Osteocyte (in vitro differentiated cells): ENCODE measurements around the gene GSG1L. TPM values are rescaled to one million over a fixed set of nuclear protein-coding genes. Genes with fewer than 3 reads are reported as not detected.

Source experiments
- DNase-seq: peaks from one replicate; pipeline ENCODE4 v3.0.0; 2021; ENCODE audit warnings: mixed read lengths; ENCODE audit not compliant: unreplicated experiment; ENCODE audit errors: extremely low spot score
- H3K27ac Mint-ChIP-seq: one replicate; pipeline ENCODE4 v1.8.0; 2021; ENCODE audit warnings: mild to moderate bottlenecking, mixed read lengths; ENCODE audit not compliant: unreplicated experiment
- H3K27me3 Mint-ChIP-seq: one replicate; pipeline ENCODE4 v1.8.0; 2021; ENCODE audit warnings: mixed read lengths; ENCODE audit not compliant: unreplicated experiment
- H3K36me3 Mint-ChIP-seq: one replicate; pipeline ENCODE4 v1.8.0; 2021; ENCODE audit warnings: mixed read lengths; ENCODE audit not compliant: unreplicated experiment
- H3K4me1 Mint-ChIP-seq: one replicate; pipeline ENCODE4 v1.8.0; 2021; ENCODE audit warnings: mixed read lengths; ENCODE audit not compliant: unreplicated experiment
- H3K4me3 Mint-ChIP-seq: one replicate; pipeline ENCODE4 v1.8.0; 2021; ENCODE audit warnings: mild to moderate bottlenecking, moderate library complexity, mixed read lengths; ENCODE audit not compliant: unreplicated experiment
- H3K9me3 Mint-ChIP-seq: one replicate; pipeline ENCODE4 v1.8.0; 2021; ENCODE audit warnings: mixed read lengths; ENCODE audit not compliant: unreplicated experiment
- total RNA-seq: library from RNA; stranded (reverse); gene quantifications from 2 replicates; pipeline ENCODE4 v1.2.1, GENCODE V29; 2021
- TF ChIP-seq, protein P1 (sequence below): fragments of 200-600 bp; sonication (generic); IDR thresholded peaks from 2 replicates; pipeline ENCODE4 v1.5.0; 2021; ENCODE audit warnings: antibody characterized with exemption, mild to moderate bottlenecking, moderate library complexity

GSG1L gene
- total RNA-seq, 1 donor from 2014 or later: not detected

GRCh38 chr16:27985981-27986380 lies 77.5 kb downstream of the GSG1L start:
- H3K4me3 Mint-ChIP-seq: no peak overlapping the region
- peaks cover 4% of the 10 kb centered on the region for H3K27me3 Mint-ChIP-seq
- no peaks in the 10 kb centered on the region for H3K9me3 Mint-ChIP-seq
- H3K36me3 Mint-ChIP-seq: no peaks in the 10 kb centered on the region
- TF ChIP-seq, protein P1, sequence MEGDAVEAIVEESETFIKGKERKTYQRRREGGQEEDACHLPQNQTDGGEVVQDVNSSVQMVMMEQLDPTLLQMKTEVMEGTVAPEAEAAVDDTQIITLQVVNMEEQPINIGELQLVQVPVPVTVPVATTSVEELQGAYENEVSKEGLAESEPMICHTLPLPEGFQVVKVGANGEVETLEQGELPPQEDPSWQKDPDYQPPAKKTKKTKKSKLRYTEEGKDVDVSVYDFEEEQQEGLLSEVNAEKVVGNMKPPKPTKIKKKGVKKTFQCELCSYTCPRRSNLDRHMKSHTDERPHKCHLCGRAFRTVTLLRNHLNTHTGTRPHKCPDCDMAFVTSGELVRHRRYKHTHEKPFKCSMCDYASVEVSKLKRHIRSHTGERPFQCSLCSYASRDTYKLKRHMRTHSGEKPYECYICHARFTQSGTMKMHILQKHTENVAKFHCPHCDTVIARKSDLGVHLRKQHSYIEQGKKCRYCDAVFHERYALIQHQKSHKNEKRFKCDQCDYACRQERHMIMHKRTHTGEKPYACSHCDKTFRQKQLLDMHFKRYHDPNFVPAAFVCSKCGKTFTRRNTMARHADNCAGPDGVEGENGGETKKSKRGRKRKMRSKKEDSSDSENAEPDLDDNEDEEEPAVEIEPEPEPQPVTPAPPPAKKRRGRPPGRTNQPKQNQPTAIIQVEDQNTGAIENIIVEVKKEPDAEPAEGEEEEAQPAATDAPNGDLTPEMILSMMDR: no peak
- DNase-seq: no peak
- H3K27ac Mint-ChIP-seq: no peak overlapping the region
- no peaks in the 10 kb centered on the region for H3K4me1 Mint-ChIP-seq

DNA sequence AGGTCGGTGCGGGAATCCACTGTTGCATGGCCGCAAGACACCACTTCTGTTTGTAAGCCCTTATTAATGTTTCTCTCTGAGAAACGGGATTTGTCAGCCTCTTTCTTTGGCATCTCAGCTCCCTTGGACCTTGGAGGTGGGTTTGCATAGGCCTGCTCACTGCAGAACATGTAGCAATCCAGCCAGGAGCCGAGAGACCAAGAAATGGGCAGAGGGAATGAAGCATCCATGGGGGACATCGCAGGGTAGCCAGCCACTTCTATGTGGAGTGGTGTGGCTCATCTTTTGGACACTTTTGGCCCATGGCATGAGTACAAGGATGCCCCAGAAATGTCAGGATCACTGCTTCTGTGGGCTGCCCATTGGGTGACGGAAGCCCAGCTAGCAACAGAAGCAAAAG lies 79.4 kb downstream of the GSG1L start:
- DNase-seq: no peak
- peaks cover 2% of the 10 kb centered on the region for H3K27me3 Mint-ChIP-seq
- H3K27ac Mint-ChIP-seq: no peak overlapping the region
- no peaks in the 10 kb centered on the region for H3K9me3 Mint-ChIP-seq
- TF ChIP-seq, protein P1: no peak
- no peak overlapping the region for H3K4me3 Mint-ChIP-seq
- H3K4me1 Mint-ChIP-seq: no peaks in the 10 kb centered on the region
- H3K36me3 Mint-ChIP-seq: no peaks in the 10 kb centered on the region

GRCh38 chr16:27983244-27983643 lies 80.3 kb downstream of the GSG1L start:
- no peak for DNase-seq
- Mint-ChIP-seq H3K4me1 (no peaks in the 10 kb centered on the region), H3K36me3 (no peaks in the 10 kb centered on the region), H3K4me3 (no peak overlapping the region), H3K27me3 (peaks cover 2% of the 10 kb centered on the region), H3K9me3 (no peaks in the 10 kb centered on the region), H3K27ac (no peak overlapping the region)
- TF ChIP-seq, protein P1: no peak

GRCh38 chr16:27982184-27982583 lies 81.3 kb downstream of the GSG1L start:
- no peak overlapping the region for H3K27ac Mint-ChIP-seq
- H3K36me3 Mint-ChIP-seq: no peaks in the 10 kb centered on the region
- TF ChIP-seq, protein P1: no peak
- H3K4me3 Mint-ChIP-seq: no peak overlapping the region
- H3K27me3 Mint-ChIP-seq: peaks cover 2% of the 10 kb centered on the region
- no peaks in the 10 kb centered on the region for H3K9me3 Mint-ChIP-seq
- no peaks in the 10 kb centered on the region for H3K4me1 Mint-ChIP-seq
- DNase-seq: no peak

DNA sequence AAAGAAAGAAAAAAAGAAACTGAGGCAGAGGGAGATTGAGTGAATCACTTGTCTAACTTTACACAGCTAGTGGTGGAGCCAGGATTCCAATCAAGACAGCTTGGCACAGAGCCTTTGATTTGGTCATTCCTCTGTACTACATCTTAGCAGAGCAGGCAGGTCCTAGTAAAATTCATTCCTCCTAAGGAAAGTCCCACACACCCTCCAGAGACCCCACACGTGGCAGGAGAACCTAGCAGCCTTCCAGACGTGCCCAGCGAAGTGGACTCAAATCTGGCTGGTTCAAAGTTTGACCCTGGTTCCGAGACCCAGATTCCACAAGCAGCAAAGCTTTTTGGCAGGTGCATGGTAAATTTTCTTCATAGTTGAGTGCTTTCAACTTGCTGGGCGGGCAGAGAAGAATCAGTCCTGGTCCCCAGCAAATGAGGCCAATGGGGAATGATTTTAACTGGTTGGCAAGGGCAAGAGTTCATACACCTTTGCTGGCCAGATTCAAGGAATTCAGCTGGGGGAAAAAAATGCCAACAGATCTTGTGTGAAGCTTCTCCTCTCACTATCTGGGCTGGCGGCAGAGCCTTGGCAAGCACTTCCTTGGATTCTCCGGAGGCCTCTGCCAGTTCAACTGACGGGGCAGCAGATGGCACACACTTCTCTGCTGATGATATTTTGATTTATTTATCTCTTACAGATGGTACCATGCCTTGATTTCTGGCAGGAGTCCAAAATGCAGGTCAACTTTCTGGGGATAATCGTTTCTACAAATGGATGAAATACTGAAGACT lies 82.4 kb downstream of the GSG1L start:
- TF ChIP-seq, protein P1: no peak
- H3K27ac Mint-ChIP-seq: no peak overlapping the region
- H3K27me3 Mint-ChIP-seq: peaks cover 2% of the 10 kb centered on the region
- no peak for DNase-seq
- no peaks in the 10 kb centered on the region for H3K36me3 Mint-ChIP-seq
- no peak overlapping the region for H3K4me3 Mint-ChIP-seq
- H3K4me1 Mint-ChIP-seq: no peaks in the 10 kb centered on the region
- no peaks in the 10 kb centered on the region for H3K9me3 Mint-ChIP-seq
